H9 (cell line): ENCODE measurements around the gene FOXP4. TPM values are rescaled to one million over a fixed set of nuclear protein-coding genes. Genes with fewer than 3 reads are reported as not detected.

ENCODE experiments used
- DNase-seq: peaks from one replicate; pipeline ENCODE4 v3.0.0-alpha.2; 2017
- H2AFZ ChIP-seq: one replicate; pipeline ENCODE4 v1.6.1; 2013; ENCODE audit warnings: mild to moderate bottlenecking, low read length, control low read depth, moderate library complexity
- H2AK5ac ChIP-seq: 2 replicates; pipeline ENCODE4 v1.6.1; 2013; ENCODE audit warnings: low read length, control low read depth, mixed read lengths; ENCODE audit not compliant: insufficient read length
- H2BK120ac ChIP-seq: one replicate; pipeline ENCODE4 v1.6.1; 2013; ENCODE audit warnings: low read depth, mild to moderate bottlenecking, low read length, control low read depth, inconsistent platforms; ENCODE audit not compliant: poor library complexity, severe bottlenecking
- H2BK12ac ChIP-seq: 2 replicates; pipeline ENCODE4 v1.6.1; 2013; ENCODE audit warnings: low read length, control low read depth, mixed read lengths, low read depth; ENCODE audit not compliant: insufficient read length
- H2BK15ac ChIP-seq: 2 replicates; pipeline ENCODE4 v1.6.1; 2013; ENCODE audit warnings: low read depth, low read length, control low read depth
- H2BK20ac ChIP-seq: one replicate; pipeline ENCODE4 v1.6.1; 2013; ENCODE audit warnings: low read depth, mild to moderate bottlenecking, low read length, control low read depth, inconsistent platforms; ENCODE audit not compliant: poor library complexity, severe bottlenecking
- H2BK5ac ChIP-seq: 2 replicates; pipeline ENCODE4 v1.6.1; 2013; ENCODE audit warnings: low read length, control low read depth, mixed read lengths; ENCODE audit not compliant: insufficient read length
- H3K14ac ChIP-seq: 2 replicates; pipeline ENCODE4 v1.6.1; 2013; ENCODE audit warnings: low read length, control low read depth; ENCODE audit not compliant: insufficient read depth
- H3K18ac ChIP-seq: 2 replicates; pipeline ENCODE4 v1.6.1; 2013; ENCODE audit warnings: low read depth, mild to moderate bottlenecking, mixed read lengths, low read length, control low read depth; ENCODE audit not compliant: insufficient read length
- H3K23ac ChIP-seq: 2 replicates; pipeline ENCODE4 v1.6.1; 2013; ENCODE audit warnings: low read length, control low read depth, mixed read lengths, low read depth; ENCODE audit not compliant: insufficient read length
- H3K23me2 ChIP-seq: 2 replicates; pipeline ENCODE4 v1.6.1; 2013; ENCODE audit warnings: low read depth, mild to moderate bottlenecking, mixed read lengths, low read length, control low read depth; ENCODE audit not compliant: insufficient read length, poor library complexity, severe bottlenecking
- H3K27ac ChIP-seq: 2 replicates; pipeline ENCODE4 v1.5.1; 2013; ENCODE audit warnings: low read length, control low read depth, mixed read lengths, low read depth; ENCODE audit not compliant: insufficient read length
- H3K27me3 ChIP-seq: 2 replicates; pipeline ENCODE4 v1.6.1; 2013; ENCODE audit warnings: low read length, control low read depth, inconsistent platforms; ENCODE audit not compliant: insufficient read depth
- H3K4ac ChIP-seq: 2 replicates; pipeline ENCODE4 v1.6.1; 2013; ENCODE audit warnings: low read depth, mild to moderate bottlenecking, control low read depth, inconsistent platforms, low read length, moderate library complexity
- H3K4me1 ChIP-seq: 2 replicates; pipeline ENCODE4 v1.6.1; 2013; ENCODE audit warnings: low read length, control low read depth, inconsistent platforms; ENCODE audit not compliant: insufficient read depth
- H3K4me2 ChIP-seq: 2 replicates; pipeline ENCODE4 v1.6.1; 2013; ENCODE audit warnings: low read length, control low read depth, mixed read lengths; ENCODE audit not compliant: insufficient read length, insufficient read depth
- H3K56ac ChIP-seq: 2 replicates; pipeline ENCODE4 v1.6.1; 2013; ENCODE audit warnings: low read depth, mild to moderate bottlenecking, mixed read lengths, low read length, control low read depth; ENCODE audit not compliant: insufficient read length
- H3K79me1 ChIP-seq: 2 replicates; pipeline ENCODE4 v1.6.1; 2013; ENCODE audit warnings: low read depth, mild to moderate bottlenecking, moderate library complexity, low read length, control low read depth, inconsistent platforms; ENCODE audit not compliant: insufficient read depth, poor library complexity, severe bottlenecking
- H3K79me2 ChIP-seq: 2 replicates; pipeline ENCODE4 v1.6.1; 2013; ENCODE audit warnings: low read length, control low read depth, inconsistent platforms; ENCODE audit not compliant: insufficient read depth
- H3K9ac ChIP-seq: 2 replicates; pipeline ENCODE4 v1.6.1; 2013; ENCODE audit warnings: low read length, control low read depth, mixed read lengths; ENCODE audit not compliant: insufficient read length; ENCODE audit errors: extremely low read depth
- H3K9me3 ChIP-seq: one replicate; pipeline ENCODE4 v1.6.1; 2013; ENCODE audit warnings: low read depth, low read length, inconsistent platforms; ENCODE audit not compliant: control insufficient read depth
- H3T11ph ChIP-seq: one replicate; pipeline ENCODE4 v1.6.1; 2013; ENCODE audit warnings: mild to moderate bottlenecking, low read length, control low read depth, inconsistent platforms
- H4K20me1 ChIP-seq: one replicate; pipeline ENCODE4 v1.6.1; 2013; ENCODE audit not compliant: control insufficient read depth, insufficient read length, insufficient read depth
- H4K5ac ChIP-seq: 2 replicates; pipeline ENCODE4 v1.6.1; 2013; ENCODE audit warnings: low read depth, mild to moderate bottlenecking, mixed read lengths, low read length, control low read depth; ENCODE audit not compliant: insufficient read length
- H4K8ac ChIP-seq: replicated peaks from 2 replicates; pipeline ENCODE4 v1.6.1; 2013; ENCODE audit warnings: low read length, control low read depth, mixed read lengths, low read depth; ENCODE audit not compliant: insufficient read length
- H4K91ac ChIP-seq: 2 replicates; pipeline ENCODE4 v1.6.1; 2013; ENCODE audit warnings: low read depth, mild to moderate bottlenecking, moderate library complexity, mixed read lengths, low read length, control low read depth; ENCODE audit not compliant: insufficient read length
- H3K27ac Mint-ChIP-seq, 3 experiments: 2 replicates in 2 of 3; 3 replicates in 1 of 3; pipeline ENCODE4 v1.8.0; 2020 to 2021; ENCODE audit warnings: mixed read lengths in 3 of 3, mild to moderate bottlenecking in 1 of 3, moderate library complexity in 1 of 3
- H3K27me3 Mint-ChIP-seq: 2 replicates; pipeline ENCODE4 v1.8.0; 2021; ENCODE audit warnings: low read depth, mild to moderate bottlenecking, moderate library complexity, mixed read lengths
- H3K36me3 Mint-ChIP-seq, 3 experiments: 2 replicates in 2 of 3; 3 replicates in 1 of 3; pipeline ENCODE4 v1.8.0; 2020 to 2021; ENCODE audit warnings: low read depth in 3 of 3, mixed read lengths in 3 of 3; ENCODE audit not compliant: insufficient read depth in 1 of 3
- H3K4me1 Mint-ChIP-seq, 2 experiments: 2 replicates each; pipeline ENCODE4 v1.8.0; 2020; ENCODE audit warnings: mixed read lengths in 2 of 2
- H3K4me3 Mint-ChIP-seq, 2 experiments: 2 replicates in 1 of 2; 3 replicates in 1 of 2; pipeline ENCODE4 v1.8.0; 2020 to 2021; ENCODE audit warnings: mild to moderate bottlenecking in 2 of 2, mixed read lengths in 2 of 2, moderate library complexity in 1 of 2
- H3K9me3 Mint-ChIP-seq, 2 experiments: 2 replicates in 1 of 2; 3 replicates in 1 of 2; pipeline ENCODE4 v1.8.0; 2020; ENCODE audit warnings: mild to moderate bottlenecking in 2 of 2, mixed read lengths in 2 of 2, moderate library complexity in 1 of 2
- CTCF ChIP-seq: fragments of 200-600 bp; sonication (generic); conservative IDR thresholded peaks from 3 replicates; pipeline ENCODE4 v1.8.0; 2021; ENCODE audit warnings: antibody characterized with exemption, mild to moderate bottlenecking
- WGBS: extraction: QIAGEN DNeasy Blood & Tissue Kit; methylation state at CpG from one replicate; pipeline ENCODE4 v1.1.7; 2013; ENCODE audit warnings: missing lambda C conversion rate, low lambda C conversion rate, mixed read lengths; ENCODE audit not compliant: insufficient read length; ENCODE audit errors: extremely low coverage; 5-methylcytosine and 5-hydroxymethylcytosine counted together
- total RNA-seq: library from RNA; stranded (reverse); gene quantifications from 2 replicates; pipeline ENCODE4 v1.2.1, GENCODE V29; 2021

FOXP4 gene
- total RNA-seq, 1 experiment from 2014 or later: 18.2 TPM

GRCh38 chr6:41515995-41516394 is 30.2 kb upstream of the FOXP4 start:
- no peaks in the 10 kb centered on the region for H3K79me1 ChIP-seq
- no peak overlapping the region for H2BK20ac ChIP-seq
- peaks cover 67% of the 10 kb centered on the region for H3K27me3 Mint-ChIP-seq
- no peak overlapping the region for H3K23ac ChIP-seq
- no peak overlapping the region for H3K27ac Mint-ChIP-seq
- no peak overlapping the region for H4K8ac ChIP-seq
- peaks cover 12 to 27% of the 10 kb centered on the region in 2 experiments for H3K4me1 Mint-ChIP-seq
- no peak overlapping the region for H3K4me2 ChIP-seq
- no peaks in the 10 kb centered on the region for H3K4me1 ChIP-seq
- no peak overlapping the region for H3K27ac ChIP-seq
- H3T11ph ChIP-seq: no peak overlapping the region
- no peak overlapping the region for H2BK5ac ChIP-seq
- no peak overlapping the region for H2BK12ac ChIP-seq
- H2AFZ ChIP-seq: no peak overlapping the region
- H3K4me3 Mint-ChIP-seq: no peak overlapping the region
- no peak overlapping the region for H3K4ac ChIP-seq
- TF ChIP-seq CTCF: no peak
- H2BK15ac ChIP-seq: no peak overlapping the region
- H3K9me3 Mint-ChIP-seq: no peaks in the 10 kb centered on the region
- no peak overlapping the region for H3K9ac ChIP-seq
- H3K36me3 Mint-ChIP-seq: no peaks in the 10 kb centered on the region
- no peaks in the 10 kb centered on the region for H3K79me2 ChIP-seq
- H4K20me1 ChIP-seq: no peaks in the 10 kb centered on the region
- no CpG with 5 or more reads among the region's 6 CpGs for WGBS
- no peak overlapping the region for H4K5ac ChIP-seq
- no peak overlapping the region for H3K14ac ChIP-seq
- H2AK5ac ChIP-seq: no peak overlapping the region
- H3K9me3 ChIP-seq: no peaks in the 10 kb centered on the region
- H3K18ac ChIP-seq: no peak overlapping the region
- H3K23me2 ChIP-seq: no peaks in the 10 kb centered on the region
- DNase-seq: no peak
- H3K56ac ChIP-seq: no peak overlapping the region
- H2BK120ac ChIP-seq: no peak overlapping the region
- no peaks in the 10 kb centered on the region for H3K27me3 ChIP-seq
- H4K91ac ChIP-seq: no peak overlapping the region
